B cell (primary cell): ENCODE data around the gene EML6. TPM values are rescaled to one million over a fixed set of nuclear protein-coding genes. Genes with fewer than 3 reads are reported as not detected.

ENCODE experiments used
- ATAC-seq: fragments of 200-7000 bp; cut with Tn5 transposase; one replicate; pipeline ENCODE4 v1.10.0; 2021; ENCODE audit warnings: low read depth, mild to moderate bottlenecking, moderate number of reproducible peaks, moderate library complexity
- CTCF ChIA-PET: fragments of 350-600 bp; sonication (Branson Sonifier 250); formaldehyde crosslinking; loops from one replicate; lab custom pipeline; 2021; ENCODE audit warnings: antibody characterized with exemption, inconsistent platforms; lab: Charles Lee
- POLR2A ChIA-PET: fragments of 350-600 bp; sonication (Branson Sonifier 250); formaldehyde crosslinking; loops from one replicate; lab custom pipeline; 2021; ENCODE audit warnings: antibody characterized with exemption; lab: Charles Lee
- DNase-seq: peaks from one replicate; pipeline ENCODE4 v3.0.0; 2013
- H2AFZ ChIP-seq: 2 replicates; pipeline ENCODE4 v1.6.1; 2012; ENCODE audit warnings: mild to moderate bottlenecking, low read depth, low read length; ENCODE audit not compliant: insufficient read depth, poor library complexity, severe bottlenecking
- H3K27ac ChIP-seq, 2 donors: 1 replicate in 1 of 2; 2 replicates in 1 of 2; pipeline ENCODE4 v1.5.1; 2012 to 2013; ENCODE audit warnings: low read length in 2 of 2, mild to moderate bottlenecking in 2 of 2, moderate library complexity in 1 of 2
- H3K27me3 ChIP-seq, 4 experiments: fragments of 200-600 bp in 1 of 4; sonication (generic) in 1 of 4; replicated peaks in 1 of 4; 1 replicate in 2 of 4; 2 replicates in 2 of 4; pipeline versions ENCODE4 v1.6.1 to v1.7.0; 2013 to 2016; ENCODE audit warnings: low read length in 3 of 4, mild to moderate bottlenecking in 2 of 4, mixed read lengths in 1 of 4, moderate library complexity in 1 of 4; ENCODE audit not compliant: insufficient read depth in 4 of 4, control insufficient read depth in 3 of 4; ENCODE audit errors: control extremely low read depth in 1 of 4
- H3K36me3 ChIP-seq, 2 experiments: replicated peaks in 1 of 2; 1 replicate in 1 of 2; 2 replicates in 1 of 2; pipeline versions ENCODE4 v1.6.1 to v1.7.1; 2013; ENCODE audit warnings: low read length in 1 of 2; ENCODE audit not compliant: insufficient read depth in 2 of 2, control insufficient read depth in 1 of 2; ENCODE audit errors: control extremely low read depth in 1 of 2, extremely low read depth in 1 of 2
- H3K4me1 ChIP-seq, 2 donors: fragments of 200-600 bp in 1 of 2; sonication (generic) in 1 of 2; 1 replicate in 1 of 2; 2 replicates in 1 of 2; pipeline versions ENCODE4 v1.5.1 to v1.6.1; 2013 to 2017; ENCODE audit warnings: low read length in 2 of 2; ENCODE audit not compliant: control insufficient read depth in 2 of 2, insufficient read depth in 2 of 2
- H3K4me2 ChIP-seq: replicated peaks from 2 replicates; pipeline ENCODE3; 2012; ENCODE audit warnings: mild to moderate bottlenecking, low read depth, low read length; ENCODE audit not compliant: poor library complexity, severe bottlenecking
- H3K4me3 ChIP-seq, 5 experiments: fragments of 200-600 bp in 1 of 5; sonication (generic) in 1 of 5; 1 replicate in 3 of 5; 2 replicates in 2 of 5; pipeline versions ENCODE4 v1.5.1 to v1.7.0; 2011 to 2016; ENCODE audit warnings: low read length in 4 of 5, mild to moderate bottlenecking in 4 of 5, low read depth in 2 of 5, control low read depth in 1 of 5, moderate library complexity in 1 of 5; ENCODE audit not compliant: insufficient read depth in 1 of 5; ENCODE audit errors: control extremely low read depth in 1 of 5, extremely low read depth in 1 of 5
- H3K79me2 ChIP-seq: fragments of 200-600 bp; sonication (generic); one replicate; pipeline ENCODE4 v1.6.0; 2016; ENCODE audit warnings: low read length; ENCODE audit not compliant: control insufficient read depth, insufficient read depth
- H3K9ac ChIP-seq: fragments of 200-600 bp; sonication (generic); 2 replicates; pipeline ENCODE4 v1.6.1; 2017; ENCODE audit warnings: mild to moderate bottlenecking, low read length, moderate library complexity
- H3K9me3 ChIP-seq, 3 donors: one replicate each; pipeline versions ENCODE4 v1.6.1 to v1.7.1; 2013; ENCODE audit warnings: low read length in 2 of 3; ENCODE audit not compliant: control insufficient read depth in 2 of 3, insufficient read depth in 1 of 3; ENCODE audit errors: control extremely low read depth in 1 of 3
- H4K20me1 ChIP-seq: 2 replicates; pipeline ENCODE4 v1.6.0; 2012; ENCODE audit warnings: mild to moderate bottlenecking, low read length; ENCODE audit not compliant: insufficient read depth, control insufficient read depth, poor library complexity, severe bottlenecking
- H3K27ac Mint-ChIP-seq: one replicate; pipeline ENCODE4 v1.8.0; 2021; ENCODE audit warnings: mixed read lengths
- H3K27me3 Mint-ChIP-seq: one replicate; pipeline ENCODE4 v1.8.0; 2021; ENCODE audit warnings: mixed read lengths
- H3K4me1 Mint-ChIP-seq: one replicate; pipeline ENCODE4 v1.8.0; 2021; ENCODE audit warnings: mixed read lengths
- H3K4me3 Mint-ChIP-seq: one replicate; pipeline ENCODE4 v1.8.0; 2021; ENCODE audit warnings: mixed read lengths
- H3K9me3 Mint-ChIP-seq: one replicate; pipeline ENCODE4 v1.8.0; 2022; ENCODE audit warnings: mixed read lengths; ENCODE audit not compliant: insufficient read depth
- CTCF ChIP-seq: fragments of 200-600 bp; IDR thresholded peaks from one replicate; pipeline ENCODE4 v1.8.0; 2022; ENCODE audit warnings: antibody characterized with exemption, mild to moderate bottlenecking
- EZH2 ChIP-seq: IDR thresholded peaks from 2 replicates; pipeline ENCODE4 v1.6.1; 2012; ENCODE audit warnings: borderline replicate concordance, low read depth, mild to moderate bottlenecking, moderate library complexity, low read length; ENCODE audit not compliant: insufficient read depth, poor library complexity, severe bottlenecking
- WGBS: methylation state at CpG from one replicate; pipeline ENCODE4 v1.1.5; 2013; ENCODE audit warnings: missing lambda C conversion rate; ENCODE audit not compliant: insufficient coverage; 5-methylcytosine and 5-hydroxymethylcytosine counted together
- intact Hi-C: fragments of 100-400 bp; cut with micrococcal nuclease; formaldehyde crosslinking; loops from one replicate; pipeline ENCODE4 v1.10.0; 2022
- polyA plus RNA-seq: library from polyadenylated mRNA; depleted of rRNA; stranded (reverse); fragments of >200 nt; gene quantifications from 2 replicates; pipeline ENCODE4 v1.2.3, GENCODE V29; 2012
- total RNA-seq, 2 donors: library from RNA; stranded (reverse); fragments of 120-200 nt in 1 of 2; gene quantifications; 1 replicate in 1 of 2; 2 replicates in 1 of 2; pipeline versions ENCODE4 v1.2.3 to v1.2.4, GENCODE V29; 2013 to 2022

EML6 gene
- total and polyA plus RNA-seq, 2 donors (not counting 1 experiment from before 2014, with no cell fraction given), result 42.5 to 53.7 TPM

- H3K9me3 ChIP-seq, result no peaks in the 10 kb centered on the region
- no peaks in the 10 kb centered on the region for H3K27me3 ChIP-seq
- intact Hi-C loops, result no loop called here
- Mint-ChIP-seq H3K27ac (no peak overlapping the region), H3K4me3 (no peak overlapping the region), H3K9me3 (no peaks in the 10 kb centered on the region), H3K27me3 (no peaks in the 10 kb centered on the region), H3K4me1 (peaks cover 12% of the 10 kb centered on the region)
- H3K27ac ChIP-seq, result no peak overlapping the region
- H3K9ac ChIP-seq, result no peak overlapping the region
- no peak overlapping the region for H3K4me2 ChIP-seq
- POLR2A ChIA-PET, result no interaction called here
- CTCF ChIA-PET, result no interaction called here
- peaks cover 15% of the 10 kb centered on the region for H4K20me1 ChIP-seq
- H3K79me2 ChIP-seq, result peaks cover 35% of the 10 kb centered on the region
- no peak overlapping the region for H3K4me3 ChIP-seq
- no peak for DNase-seq
- no peak overlapping the region for H2AFZ ChIP-seq
- TF ChIP-seq CTCF (no peak), EZH2 (no peak)
- peaks cover 14 to 49% of the 10 kb centered on the region in 2 experiments for H3K36me3 ChIP-seq
- peaks cover 0 to under 1% of the 10 kb centered on the region in 2 donors for H3K4me1 ChIP-seq
- ATAC-seq, result no peak
- WGBS, result 100% methylated on average over 1 of the region's 3 CpGs
These were observed 260.1 kb downstream of the EML6 start for GRCh38 chr2:54983345-54984220.

- H3K9me3 Mint-ChIP-seq, result no peaks in the 10 kb centered on the region
- no peaks in the 10 kb centered on the region for H3K27me3 ChIP-seq
- H3K4me1 ChIP-seq, result peaks cover 0 to 3% of the 10 kb centered on the region in 2 donors
- no peak overlapping the region for H3K4me3 Mint-ChIP-seq
- H3K27ac ChIP-seq, result no peak overlapping the region
- H3K27ac Mint-ChIP-seq, result no peak overlapping the region
- intact Hi-C loops, result no loop called here
- H3K27me3 Mint-ChIP-seq, result no peaks in the 10 kb centered on the region
- DNase-seq (no peak), ATAC-seq (no peak)
- peaks cover 42% of the 10 kb centered on the region for H3K79me2 ChIP-seq
- H4K20me1 ChIP-seq, result peaks cover 23% of the 10 kb centered on the region
- H3K4me3 ChIP-seq, result no peak overlapping the region
- ChIA-PET POLR2A (interaction anchor here (0.7 kb wide), 1 partner anchor 41 kb away, joined by 5 read pairs; no protein-coding TSS in a partner anchor), CTCF (no interaction called here)
- no peak overlapping the region for H2AFZ ChIP-seq
- no peak overlapping the region for H3K4me2 ChIP-seq
- TF ChIP-seq EZH2 (no peak), CTCF (no peak)
- no peak overlapping the region for H3K9ac ChIP-seq
- H3K9me3 ChIP-seq, result no peaks in the 10 kb centered on the region
- H3K36me3 ChIP-seq, result peaks cover 14 to 49% of the 10 kb centered on the region in 2 experiments
- H3K4me1 Mint-ChIP-seq, result peaks cover 12% of the 10 kb centered on the region
These were observed 261.0 kb downstream of the EML6 start for GRCh38 chr2:54984476-54984875.
